PFSK-1 (cell line): ENCODE measurements around the gene ZBTB39.

ENCODE experiments used
- FOXP2 ChIP-seq: optimal IDR thresholded peaks from 2 replicates; pipeline ENCODE3; 2011; ENCODE audit warnings: borderline replicate concordance, control low read depth, inconsistent platforms; ENCODE audit not compliant: insufficient read depth; ENCODE audit errors: extremely low read length, extremely low read depth
- POLR2AphosphoS5 ChIP-seq: IDR thresholded peaks from 2 replicates; pipeline ENCODE4 v1.6.1; 2012; ENCODE audit warnings: low read depth, mild to moderate bottlenecking, control low read depth, low read length, moderate library complexity
- REST ChIP-seq, 2 experiments: IDR thresholded peaks; 2 replicates each; pipeline versions ENCODE4 v1.6.1 to v1.8.0; 2011 to 2012; ENCODE audit warnings: low read depth in 2 of 2, low read length in 2 of 2, control low read depth in 1 of 2, inconsistent platforms in 1 of 2, mild to moderate bottlenecking in 1 of 2, moderate library complexity in 1 of 2; ENCODE audit not compliant: insufficient read depth in 1 of 2
- SIN3A ChIP-seq: IDR thresholded peaks from 2 replicates; pipeline ENCODE4 v1.6.1; 2012; ENCODE audit warnings: mild to moderate bottlenecking, low read length, moderate library complexity, borderline replicate concordance; ENCODE audit not compliant: insufficient read depth
- TAF1 ChIP-seq: IDR thresholded peaks from 2 replicates; pipeline ENCODE4 v1.6.1; 2012; ENCODE audit warnings: low read length, control low read depth, borderline replicate concordance; ENCODE audit not compliant: insufficient read depth

DNA sequence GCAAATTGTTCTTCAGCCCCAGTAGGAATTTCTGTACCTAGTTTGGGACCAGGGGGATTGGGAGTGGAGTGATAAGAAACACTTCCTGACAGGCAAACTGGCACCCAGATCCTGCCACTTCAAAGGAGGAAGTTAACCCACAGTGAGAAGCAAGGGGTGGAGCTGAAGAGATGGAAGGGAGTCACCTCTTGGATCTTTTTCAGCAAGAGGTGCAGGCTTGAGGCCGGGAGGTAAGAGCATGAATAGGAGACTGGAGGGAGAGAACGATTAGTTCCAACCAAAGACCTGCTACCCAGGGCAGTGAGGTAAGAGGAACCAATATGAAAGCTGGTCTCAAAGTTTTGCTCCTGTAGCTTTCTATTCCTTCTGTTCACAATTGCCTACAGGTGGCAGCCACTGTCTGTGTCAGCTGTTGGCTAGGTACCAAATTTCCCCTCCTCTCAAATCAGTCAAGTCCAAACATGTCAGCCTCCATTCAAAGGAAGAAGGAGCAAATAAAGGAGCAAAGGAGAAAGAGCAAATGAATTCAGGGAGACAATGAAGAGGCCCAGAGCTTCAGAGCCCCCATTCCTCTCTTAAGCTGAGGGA is 24.9 kb upstream of the ZBTB39 start:
- no peak for TF ChIP-seq POLR2AphosphoS5
- no peak for TF ChIP-seq REST (IDR thresholded peaks at IDR 0.05; ENCODE audit: insufficient read depth in 1 of 2, low read depth in 2 of 2, low read length in 2 of 2)
- no peak for TF ChIP-seq TAF1
- TF ChIP-seq SIN3A, result no peak
- no peak for TF ChIP-seq FOXP2
